Endometrial microvascular endothelial cells (primary cell): ENCODE results near the gene EVC. TPM values are rescaled to one million over a fixed set of nuclear protein-coding genes. Genes with fewer than 3 reads are reported as not detected.

Experiments
- in situ Hi-C: cut with HindIII; loops from 2 replicates; pipeline ENCODE4 v1.10.0; 2017; ENCODE audit warnings: low sequenced_read_pairs, low pct_unique_long_range_greater_than_20kb; ENCODE audit errors: inconsistent ontology term
- total RNA-seq: library from RNA; depleted of rRNA; stranded (reverse); fragments of >200 nt; gene quantifications from one replicate; pipeline ENCODE4 v1.2.3, GENCODE V29; 2015; ENCODE audit errors: inconsistent ontology term

The EVC gene
- total RNA-seq, 1 donor from 2014 or later = 8.7 TPM

DNA sequence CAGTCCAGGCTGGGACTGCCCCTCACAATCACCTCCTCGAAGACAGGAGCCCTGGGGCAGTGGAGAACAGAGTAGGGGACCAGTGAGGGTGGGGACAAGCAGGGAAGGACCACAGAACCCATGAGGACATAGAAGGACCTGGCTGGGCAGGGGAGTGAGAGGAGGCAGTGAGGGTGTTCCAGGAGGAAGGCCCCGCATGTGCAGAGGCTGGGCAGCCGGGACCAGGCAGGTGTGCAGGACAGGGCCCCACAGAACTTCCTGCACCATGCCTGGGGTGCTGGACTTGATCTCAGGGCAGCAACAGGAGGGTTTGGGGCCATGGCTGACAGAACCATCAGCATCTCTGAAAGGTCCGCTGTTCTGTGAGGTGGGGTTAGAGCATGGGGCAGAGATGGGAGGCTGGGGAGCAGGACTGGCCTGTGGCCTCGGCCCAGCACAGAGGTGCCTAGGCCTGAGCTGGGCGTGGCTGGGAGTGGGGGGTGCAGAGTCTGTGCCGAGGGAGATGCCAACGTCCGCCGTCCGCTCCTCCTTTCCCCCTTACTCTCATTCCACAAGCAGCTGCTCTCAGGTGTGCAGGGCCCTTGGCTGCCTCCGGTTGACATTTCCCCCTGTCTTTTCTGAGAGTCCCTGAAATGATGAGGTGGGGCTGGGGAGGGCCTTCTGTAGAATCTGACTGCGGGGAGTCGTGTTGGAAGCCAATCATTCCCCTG, 40.8 kb downstream of the EVC start:
- in situ Hi-C loops = no loop called here

DNA sequence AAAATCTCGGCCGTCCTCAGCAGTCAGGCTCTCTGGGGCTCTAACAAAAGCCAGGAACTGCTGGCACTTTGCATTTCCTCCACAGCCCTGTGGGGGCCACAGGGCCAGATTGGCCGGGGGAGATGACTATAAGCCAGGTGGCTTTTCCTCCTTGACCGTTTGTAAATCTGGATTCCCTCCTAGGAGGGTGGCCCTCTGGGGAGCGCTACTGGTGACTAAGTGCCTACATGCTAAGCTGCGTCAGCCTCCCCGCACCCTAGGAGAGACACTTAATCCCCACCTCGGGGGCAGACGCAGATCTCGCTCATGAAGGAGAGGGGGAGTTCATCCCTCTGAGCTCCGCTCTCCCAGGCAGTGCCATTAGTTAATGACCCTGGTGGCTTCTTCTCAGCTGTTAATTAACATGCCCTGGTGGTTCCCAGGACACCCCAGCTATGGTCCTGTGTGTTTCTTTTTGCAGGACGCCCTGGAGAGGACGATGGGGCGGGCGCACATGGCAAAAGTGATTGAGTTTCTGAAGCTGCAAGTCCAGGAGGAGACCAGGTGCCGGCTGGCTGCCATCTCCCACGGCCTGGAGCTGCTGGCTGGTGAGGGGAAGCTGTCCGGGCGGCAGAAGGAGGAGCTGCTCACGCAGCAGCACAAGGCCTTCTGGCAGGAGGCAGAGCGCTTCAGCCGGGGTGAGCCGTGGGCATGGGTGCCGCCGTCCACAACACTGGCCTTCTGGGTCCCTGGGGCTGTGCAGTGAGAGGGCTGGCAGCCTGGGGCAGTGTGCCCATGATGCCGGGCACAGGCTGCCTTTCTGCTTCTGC, 41.6 kb downstream of the EVC start:
- in situ Hi-C loops = no loop called here

DNA sequence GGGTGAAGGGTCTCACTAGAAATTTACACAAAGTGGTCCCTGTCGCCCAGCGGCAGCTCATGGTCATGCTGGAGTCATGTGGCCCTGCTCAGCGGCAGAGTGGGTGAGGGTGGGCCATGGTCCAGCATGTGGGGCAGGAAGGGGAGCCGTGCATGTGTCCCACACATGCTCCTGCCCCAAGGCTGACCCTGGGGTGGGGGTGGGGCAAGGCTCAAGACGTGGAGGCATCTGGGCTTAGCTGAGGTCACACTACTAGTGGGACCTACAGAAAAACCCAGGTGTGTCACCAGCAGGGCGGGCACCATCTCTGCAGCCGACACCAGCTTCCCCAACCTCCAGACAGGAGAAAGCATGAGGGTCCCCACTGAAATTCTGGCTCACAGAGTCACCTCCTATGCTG, 42.4 kb downstream of the EVC start:
- in situ Hi-C loops = no loop called here

DNA sequence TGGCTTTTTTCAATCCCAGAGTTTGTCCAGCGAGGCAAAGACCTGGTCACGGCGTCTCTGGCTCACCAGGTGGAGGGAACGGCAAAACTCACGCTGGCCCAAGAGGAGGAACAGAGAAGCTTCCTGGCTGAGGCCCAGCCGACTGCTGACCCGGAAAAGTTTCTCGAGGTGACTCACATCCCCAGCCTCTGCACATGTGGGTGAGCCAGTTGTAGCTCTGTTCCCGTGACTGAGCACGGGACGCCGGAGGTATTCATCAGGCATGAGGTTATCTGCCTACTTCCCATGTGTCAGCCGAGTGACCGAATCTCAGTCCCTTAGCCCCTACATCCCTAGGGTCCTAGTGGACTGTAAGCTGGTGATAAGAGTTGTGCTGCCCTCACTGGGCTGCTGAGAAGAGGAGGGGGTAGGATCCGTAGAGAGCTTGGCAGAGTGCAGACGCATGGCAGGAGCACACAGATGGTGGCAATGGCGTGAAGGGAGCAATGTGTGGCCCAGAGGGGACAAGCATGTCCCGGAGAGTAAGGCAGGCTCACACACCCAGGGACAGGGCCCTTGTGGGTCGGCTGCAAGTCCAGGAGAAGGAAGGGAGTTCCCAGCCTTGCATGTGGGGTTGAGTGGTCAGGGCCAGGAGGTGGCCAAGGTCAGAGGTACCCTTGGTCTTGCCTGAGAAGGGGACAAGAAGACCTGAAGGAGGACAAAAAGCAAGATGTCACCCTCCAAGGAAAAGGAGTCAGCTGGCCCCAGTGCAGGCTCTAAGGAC, 42.9 kb downstream of the EVC start:
- in situ Hi-C loops = no loop called here

DNA sequence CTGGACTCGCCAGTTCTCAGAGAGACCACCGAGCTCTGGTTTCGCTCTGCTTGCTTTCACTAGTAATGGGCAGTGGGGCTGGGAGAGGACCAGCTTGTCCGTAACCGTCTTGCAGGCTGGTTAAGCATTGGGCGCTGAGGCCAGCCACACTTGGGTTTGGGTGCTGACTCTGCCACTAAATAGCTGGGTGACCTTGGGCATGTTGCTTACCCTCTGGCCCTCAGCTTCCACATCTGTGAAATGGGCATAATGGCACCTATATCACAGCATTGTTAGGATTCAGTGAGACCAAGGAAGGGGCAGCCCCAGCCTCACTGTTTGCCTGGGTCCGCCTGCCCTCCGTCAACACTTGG, 43.5 kb downstream of the EVC start:
- in situ Hi-C loops = no loop called here

DNA sequence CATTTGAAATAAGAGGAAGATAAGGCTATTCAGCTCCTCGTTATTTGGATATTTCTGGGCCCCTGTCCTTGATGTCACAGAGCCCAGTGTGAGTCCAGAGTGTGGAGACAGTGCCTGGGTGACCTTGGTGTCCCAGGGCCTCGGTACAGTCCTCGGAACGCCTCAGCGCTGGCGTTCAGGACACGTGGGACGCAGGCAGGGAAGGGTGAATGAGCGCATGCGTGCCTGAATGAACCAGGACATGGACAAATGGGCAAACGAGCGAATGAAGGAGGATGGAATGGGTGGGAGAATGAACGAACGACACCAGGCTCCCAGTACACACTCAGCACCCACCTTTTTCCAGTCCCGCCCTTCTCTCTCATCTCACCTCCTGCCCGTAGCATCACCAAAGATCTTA, 44.2 kb downstream of the EVC start:
- in situ Hi-C loops = no loop called here

DNA sequence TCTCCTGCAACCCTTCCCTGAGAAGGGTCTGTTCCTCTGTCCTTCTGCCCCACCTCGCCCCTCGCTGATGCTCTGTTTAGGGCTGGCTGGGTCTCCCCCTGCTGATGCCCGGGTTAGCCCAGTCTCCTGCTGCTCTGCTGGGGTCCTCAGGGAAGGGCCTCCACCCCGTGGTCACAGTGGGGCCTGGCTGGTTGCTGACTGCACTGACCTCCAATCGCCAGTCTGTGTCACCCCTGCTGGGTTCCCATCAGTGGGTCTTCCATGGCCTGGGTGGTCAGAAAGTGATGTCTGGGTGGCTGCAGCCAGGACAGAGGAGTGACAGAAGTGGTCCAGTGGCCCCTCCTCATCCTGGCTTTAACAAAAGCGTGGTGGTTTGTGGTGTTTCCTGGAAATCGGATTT, 44.7 kb downstream of the EVC start:
- in situ Hi-C loops = no loop called here

DNA sequence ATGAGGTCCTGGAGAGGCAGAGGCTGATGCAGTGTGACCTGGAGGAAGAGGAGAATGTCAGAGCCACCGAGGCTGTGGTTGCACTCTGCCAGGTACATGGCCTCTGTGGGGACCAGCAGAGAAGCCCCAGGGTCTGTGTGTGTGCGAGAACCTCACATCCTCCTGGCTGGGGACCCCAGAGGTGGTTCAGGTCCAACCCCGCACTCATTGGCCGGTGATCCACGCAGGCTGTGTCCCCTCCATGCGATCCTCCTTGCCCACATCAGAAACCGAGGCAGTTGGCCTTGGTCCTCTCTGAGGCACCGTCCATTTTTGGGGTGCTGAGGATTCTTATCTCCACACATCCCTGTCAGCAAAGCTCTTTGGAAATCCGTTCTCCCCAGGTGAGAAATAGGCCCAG, 45.3 kb downstream of the EVC start:
- in situ Hi-C loops = no loop called here

DNA sequence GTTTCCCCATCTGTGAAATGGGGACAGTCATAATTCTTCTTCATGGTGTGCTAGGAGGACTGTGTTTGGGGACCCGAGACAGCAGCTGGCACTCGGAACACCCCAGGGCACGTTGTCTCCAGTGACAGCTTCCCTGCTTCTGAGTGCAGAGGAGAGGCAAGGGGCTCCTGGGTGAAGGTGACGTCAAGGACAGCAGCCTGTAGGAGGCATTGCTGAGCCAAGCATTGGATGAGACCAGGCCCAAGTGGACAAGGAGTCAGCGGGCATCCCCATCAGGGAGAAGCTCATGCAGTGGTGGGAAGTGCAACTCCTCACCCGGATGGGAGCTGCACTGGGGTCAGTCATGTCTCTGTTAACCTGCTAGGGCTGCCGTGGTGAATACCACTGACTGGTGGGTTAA, 46.1 kb downstream of the EVC start:
- in situ Hi-C loops = no loop called here

DNA sequence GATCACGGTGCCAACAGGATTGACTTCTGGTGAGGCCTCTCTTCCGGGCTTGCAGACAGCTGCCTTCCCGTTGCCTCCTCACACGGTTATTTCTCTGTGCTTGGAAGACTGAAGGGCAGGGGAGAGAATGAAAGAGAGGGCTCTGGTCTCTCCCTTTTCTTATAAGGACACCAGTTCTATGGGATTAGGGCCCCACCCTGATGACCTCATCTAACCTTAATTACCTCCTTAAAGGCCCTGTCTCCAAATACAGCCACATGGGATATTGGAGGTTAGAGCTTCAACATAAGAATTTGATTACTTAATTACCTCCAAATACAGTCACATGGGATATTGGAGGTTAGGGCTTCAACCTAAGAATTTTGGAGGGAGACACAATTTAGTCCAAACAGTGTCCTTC, 46.5 kb downstream of the EVC start:
- in situ Hi-C loops = no loop called here

DNA sequence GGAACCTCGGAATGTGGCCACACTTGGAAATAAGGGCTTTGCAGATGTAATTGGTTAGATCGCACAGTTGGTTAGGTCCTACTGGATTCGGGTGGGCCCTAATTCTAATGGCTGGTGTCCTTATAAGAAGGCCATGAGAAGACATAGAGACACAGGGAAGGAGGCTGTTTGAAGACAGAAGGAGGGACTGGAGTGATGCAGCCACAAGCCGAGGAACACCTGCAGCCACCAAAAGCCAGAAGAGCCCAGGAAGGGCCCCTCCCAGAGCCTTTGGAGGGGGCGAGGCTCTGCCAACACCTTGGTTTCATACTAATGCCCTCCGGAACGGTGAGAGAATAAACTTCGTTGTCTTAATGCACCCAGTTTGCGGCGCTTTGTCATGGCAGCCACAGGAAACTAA, 47.0 kb downstream of the EVC start:
- in situ Hi-C loops = no loop called here

DNA sequence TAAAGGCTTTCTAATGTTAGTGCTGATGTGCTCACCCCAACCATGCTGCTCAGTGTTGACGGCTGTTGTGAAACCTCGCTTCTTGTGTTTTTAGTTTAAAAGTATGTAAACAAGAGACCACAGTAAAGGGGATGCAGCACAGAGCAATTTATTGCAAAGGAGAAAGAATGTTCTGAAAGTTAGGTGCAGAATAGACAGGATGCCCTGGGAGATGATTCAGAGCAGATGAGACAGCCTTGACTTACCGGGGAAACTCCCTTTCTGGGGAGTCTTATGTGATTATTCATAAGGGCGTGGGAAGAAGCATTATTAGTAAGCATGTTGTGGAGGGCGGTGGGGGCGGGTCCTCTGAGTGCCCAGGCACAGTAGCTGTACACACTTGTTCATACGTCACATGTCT, 47.7 kb downstream of the EVC start:
- in situ Hi-C loops = no loop called here

DNA sequence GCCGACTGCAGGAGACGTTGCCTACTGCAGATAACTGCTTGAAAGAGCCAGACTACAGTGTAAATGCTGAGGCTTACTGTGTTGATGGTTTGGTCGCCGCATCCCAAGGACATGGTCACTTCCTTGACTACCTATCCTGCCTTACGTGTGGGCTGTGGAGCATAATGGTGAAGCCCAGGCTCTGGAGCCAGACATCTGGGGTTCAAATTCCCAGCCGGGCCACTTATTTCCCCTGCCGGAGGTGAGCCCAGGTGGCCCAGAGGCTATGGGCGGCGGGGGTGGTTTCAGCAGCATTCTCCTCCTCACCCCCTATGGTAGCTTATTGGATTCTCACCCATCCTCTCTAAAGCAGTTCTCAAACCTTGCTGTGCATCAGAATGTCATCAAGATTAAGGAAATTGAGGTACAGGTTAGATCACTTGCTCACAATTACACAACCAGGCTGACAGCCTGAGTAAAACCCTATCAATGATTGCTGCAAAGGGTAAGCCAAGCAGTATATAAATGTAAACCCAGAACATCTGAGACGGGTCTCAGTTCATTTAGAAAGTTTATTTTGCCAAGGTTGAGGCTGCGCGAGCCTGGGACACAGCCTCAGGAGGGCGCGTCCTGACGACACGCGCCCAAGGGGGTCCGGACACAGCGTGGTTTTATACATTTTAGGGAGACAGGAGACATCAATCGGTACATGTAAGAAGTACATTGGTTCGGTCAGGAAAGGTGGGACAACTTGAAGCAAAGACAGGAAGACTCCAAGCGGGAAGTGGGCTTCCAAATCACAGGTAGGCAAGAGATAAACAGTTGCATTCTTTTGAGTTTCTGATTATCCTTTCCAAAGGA, 48.5 kb downstream of the EVC start:
- in situ Hi-C loops = no loop called here

DNA sequence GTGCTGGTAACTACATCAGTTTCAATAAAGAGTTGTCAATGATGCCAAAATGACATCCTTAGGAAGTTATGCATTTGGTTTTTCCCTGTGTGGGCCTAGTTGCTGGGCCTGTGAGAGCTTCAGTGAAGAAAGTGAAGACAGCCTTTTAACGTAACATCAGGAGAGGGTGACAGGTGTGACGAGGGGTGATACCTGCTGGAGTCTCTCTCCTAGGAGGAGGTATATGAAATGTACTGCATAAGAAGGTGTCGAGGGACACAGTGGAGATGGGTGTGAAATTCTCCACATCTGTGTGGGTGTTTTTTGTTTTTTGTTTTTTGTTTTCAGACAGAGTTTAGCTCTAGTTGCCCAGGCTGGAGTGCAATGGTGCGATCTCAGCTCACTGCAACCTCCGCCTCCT, 49.2 kb downstream of the EVC start:
- in situ Hi-C loops = no loop called here

DNA sequence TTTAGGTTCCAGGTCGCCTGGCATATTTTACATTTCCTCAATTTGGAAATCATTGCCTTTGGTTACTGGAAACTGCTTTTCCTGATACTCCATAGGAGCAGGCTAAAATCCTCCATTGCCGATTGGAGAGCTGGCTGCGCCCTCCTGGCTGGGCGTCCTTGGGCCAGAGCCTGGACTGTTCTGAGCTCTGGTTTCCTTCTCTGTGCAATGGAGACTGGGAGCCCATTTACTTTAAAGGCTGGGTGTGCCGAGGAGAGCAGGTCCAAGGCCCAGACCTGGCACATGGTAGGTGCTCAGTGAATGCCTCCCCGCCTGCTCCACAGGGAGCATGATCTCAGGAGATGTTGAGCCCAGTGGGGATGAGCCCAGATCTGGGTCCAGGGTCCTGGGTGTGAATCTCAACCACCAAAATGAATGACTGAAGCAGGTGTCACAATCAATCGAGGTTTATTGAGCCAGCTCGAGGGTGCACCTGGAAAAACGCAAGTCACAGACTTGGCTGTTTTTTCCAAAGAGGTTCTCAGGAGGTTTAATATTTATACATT, 50.0 kb downstream of the EVC start:
- in situ Hi-C loops = no loop called here

DNA sequence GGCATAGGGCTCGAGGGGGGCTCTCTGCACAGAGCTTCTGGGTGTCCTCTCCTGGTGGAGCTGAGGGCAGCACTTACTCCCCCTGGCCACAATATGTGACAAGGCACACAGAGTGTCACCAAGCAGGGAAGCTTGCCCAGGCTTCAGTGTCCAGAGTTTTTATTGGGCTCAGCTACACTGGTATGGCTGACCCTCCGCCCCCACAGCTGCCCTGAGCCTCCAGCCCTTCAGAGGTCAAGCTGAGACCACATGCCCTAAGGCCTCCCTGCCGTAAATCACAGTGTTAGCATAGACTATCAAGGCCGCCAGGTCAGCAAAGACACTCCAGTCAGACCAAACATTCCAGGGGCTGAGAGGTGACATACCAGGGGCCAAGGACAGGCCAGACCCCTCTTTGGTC, 59.0 kb downstream of the EVC start:
- in situ Hi-C loops = no loop called here

DNA sequence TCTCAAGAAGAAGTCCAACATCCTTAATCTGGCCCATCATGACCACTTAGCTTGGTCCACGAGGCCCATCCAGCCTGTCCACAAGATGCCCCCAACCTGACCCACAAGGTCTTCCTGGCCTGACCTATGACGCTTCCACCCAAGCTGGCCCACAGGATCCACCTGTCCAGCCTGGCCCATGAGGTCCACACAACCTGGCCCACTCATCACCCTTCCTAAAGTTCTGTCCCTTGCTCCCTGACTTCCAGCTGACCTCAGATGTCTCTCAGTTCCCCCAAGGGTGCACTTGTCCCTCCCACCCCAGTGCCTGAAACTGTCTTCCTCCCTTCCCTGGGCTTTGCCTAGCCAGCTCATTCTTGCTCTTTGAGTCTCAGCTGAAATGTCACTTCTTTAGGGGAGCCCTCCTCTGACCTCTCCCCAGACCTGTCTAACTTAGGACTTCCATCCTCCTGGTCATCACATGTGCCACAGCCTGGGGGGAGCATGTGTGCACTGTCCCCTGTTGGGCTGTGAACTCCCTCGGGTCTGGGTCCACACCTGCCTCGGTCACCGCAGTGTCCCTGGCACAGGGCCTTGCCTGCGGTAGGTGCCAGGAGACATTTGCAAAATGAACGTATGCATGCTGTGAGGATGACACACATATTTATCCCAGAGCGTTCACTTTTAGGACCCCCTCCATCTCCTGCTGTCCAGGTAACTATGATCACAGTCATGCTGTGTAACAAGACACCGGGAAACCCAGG, 61.7 kb downstream of the EVC start:
- in situ Hi-C loops = no loop called here

DNA sequence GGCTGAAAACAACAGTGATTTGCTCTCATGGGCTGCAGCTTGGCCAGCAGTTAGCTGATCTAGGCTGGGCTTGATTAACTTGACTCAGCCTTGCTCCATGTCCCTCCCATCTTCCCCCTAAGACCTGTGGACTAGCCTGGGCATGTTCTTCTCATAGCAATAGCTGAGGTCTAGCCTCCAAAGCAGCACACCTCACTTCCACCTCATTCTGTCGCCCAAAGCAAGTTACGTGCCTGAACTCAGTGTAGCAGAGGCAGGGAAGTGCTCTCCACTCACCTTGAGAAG, 62.2 kb downstream of the EVC start:
- in situ Hi-C loops = no loop called here
